GM12878 (cell line): ENCODE results near the gene RGP1. TPM values are rescaled to one million over a fixed set of nuclear protein-coding genes. Genes with fewer than 3 reads are reported as not detected.

Source experiments
- ATAC-seq: fragments of 200-7000 bp; cut with Tn5 transposase; 3 replicates; pipeline ENCODE4 v1.9.1; 2020; ENCODE audit warnings: mild to moderate bottlenecking, moderate library complexity
- BruUV-seq: library from RNA; stranded (reverse); fragments of 400-500 nt; replicated peaks from 2 replicates; lab custom pipeline; 2021; lab: Mats Ljungman, UMichigan
- CTCF ChIA-PET: fragments of 300-600 bp; sonication (Branson Sonifier 250); formaldehyde crosslinking; extraction: SDS; loops from one replicate; lab custom pipeline; 2021; ENCODE audit warnings: inconsistent platforms; lab: Yijun Ruan, JAX
- POLR2A ChIA-PET: fragments of 350-600 bp; formaldehyde crosslinking; extraction: SDS; loops from one replicate; lab custom pipeline; 2021; ENCODE audit warnings: inconsistent platforms; lab: Charles Lee
- RAD21 ChIA-PET: fragments of 300-600 bp; sonication (Branson Sonifier 250); formaldehyde crosslinking; loops from one replicate; lab custom pipeline; 2023; ENCODE audit warnings: antibody characterized with exemption; ENCODE audit not compliant: unreplicated experiment; lab: Charles Lee
- SMC1A ChIA-PET: fragments of 300-600 bp; sonication (Branson Sonifier 250); formaldehyde crosslinking; loops from one replicate; lab custom pipeline; 2023; ENCODE audit not compliant: unreplicated experiment, uncharacterized antibody; lab: Charles Lee
- DNase-seq: peaks from one replicate; pipeline ENCODE4 v3.0.0-alpha.2; 2011; ENCODE audit warnings: low read depth, low spot score
- FAIRE-seq: peaks from 3 replicates; lab custom pipeline; 2011; peaks lifted over from hg19 to GRCh38; lab: Jason Lieb, UNC
- H2AFZ ChIP-seq: 2 replicates; pipeline ENCODE4 v1.6.0; 2011; ENCODE audit warnings: low read depth, low read length, control low read depth; ENCODE audit not compliant: control insufficient read depth
- H3K27ac ChIP-seq: 2 replicates; pipeline ENCODE4 v1.5.1; 2011; ENCODE audit warnings: control low read depth; ENCODE audit not compliant: control insufficient read depth, insufficient read depth
- H3K27me3 ChIP-seq, 2 experiments: replicated peaks in 1 of 2; 2 replicates each; pipeline versions ENCODE4 v1.6.0 to v1.6.1; 2011; ENCODE audit warnings: low read length in 1 of 2; ENCODE audit not compliant: control insufficient read depth in 2 of 2, insufficient read depth in 2 of 2
- H3K36me3 ChIP-seq, 2 experiments: 2 replicates each; pipeline ENCODE4 v1.5.1; 2011; ENCODE audit warnings: low read length in 1 of 2; ENCODE audit not compliant: control insufficient read depth in 2 of 2, insufficient read depth in 2 of 2
- H3K4me1 ChIP-seq: 2 replicates; pipeline ENCODE4 v1.6.1; 2011; ENCODE audit warnings: mild to moderate bottlenecking, low read length, moderate library complexity, mixed read lengths; ENCODE audit not compliant: control insufficient read depth, insufficient read depth
- H3K4me2 ChIP-seq: 2 replicates; pipeline ENCODE4 v1.6.0; 2011; ENCODE audit warnings: control low read depth; ENCODE audit not compliant: control insufficient read depth, insufficient read depth
- H3K4me3 ChIP-seq: fragments of 200-600 bp; sonication (generic); 2 replicates; pipeline ENCODE4 v1.5.1; 2016
- H3K79me2 ChIP-seq: 2 replicates; pipeline ENCODE4 v1.6.0; 2011; ENCODE audit warnings: low read length; ENCODE audit not compliant: control insufficient read depth, insufficient read depth
- H3K9ac ChIP-seq: 2 replicates; pipeline ENCODE4 v1.8.0; 2011; ENCODE audit warnings: low read length, control low read depth, mixed read lengths; ENCODE audit not compliant: control insufficient read depth, insufficient read depth
- H3K9me3 ChIP-seq: replicated peaks from 3 replicates; pipeline ENCODE4 v1.5.1; 2011; ENCODE audit warnings: mild to moderate bottlenecking, low read length; ENCODE audit not compliant: control insufficient read depth, insufficient read depth
- H4K20me1 ChIP-seq: 2 replicates; pipeline ENCODE4 v1.6.0; 2011; ENCODE audit not compliant: control insufficient read depth, insufficient read depth
- CUX1 ChIP-seq: IDR thresholded peaks from 2 replicates; pipeline ENCODE4 v1.6.1; 2012; ENCODE audit warnings: improper control_type of control experiment, low read depth, low read length; ENCODE audit not compliant: insufficient replicate concordance
- E2F4 ChIP-seq: IDR thresholded peaks from 2 replicates; pipeline ENCODE4 v1.6.1; 2012; ENCODE audit warnings: low read depth, low read length, improper control_type of control experiment
- EED ChIP-seq: sonication (generic); IDR thresholded peaks from 2 replicates; pipeline ENCODE4 v1.6.1; 2016; ENCODE audit warnings: antibody characterized with exemption, low read depth
- ETV6 ChIP-seq, 2 experiments: fragments of 450-650 bp in 1 of 2; IDR thresholded peaks in 1 of 2; conservative IDR thresholded peaks in 1 of 2; 2 replicates each; pipeline ENCODE4 v1.6.1; 2014; ENCODE audit warnings: antibody characterized with exemption in 1 of 2, borderline replicate concordance in 1 of 2, low read depth in 1 of 2, mild to moderate bottlenecking in 1 of 2, moderate library complexity in 1 of 2
- NKRF ChIP-seq: fragments of 450-650 bp; conservative IDR thresholded peaks from 2 replicates; pipeline ENCODE4 v1.6.1; 2017; ENCODE audit warnings: mild to moderate bottlenecking, moderate library complexity
- SRF ChIP-seq, 2 experiments: IDR thresholded peaks; 2 replicates each; pipeline ENCODE4 v1.6.1; 2011; ENCODE audit warnings: low read depth in 2 of 2, low read length in 2 of 2, mild to moderate bottlenecking in 1 of 2, moderate library complexity in 1 of 2
- USF1 ChIP-seq: IDR thresholded peaks from 2 replicates; pipeline ENCODE4 v1.6.1; 2011; ENCODE audit warnings: borderline replicate concordance, low read depth, mild to moderate bottlenecking, moderate library complexity, mixed read lengths, low read length; ENCODE audit not compliant: insufficient read depth; ENCODE audit errors: extremely low read length
- WRNIP1 ChIP-seq: IDR thresholded peaks from 2 replicates; pipeline ENCODE4 v1.6.1; 2011; ENCODE audit warnings: low read depth, low read length, improper control_type of control experiment, borderline replicate concordance
- WGBS: methylation state at CpG from one replicate; pipeline ENCODE4 v1.1.6; 2016; ENCODE audit warnings: low lambda C conversion rate; ENCODE audit not compliant: insufficient replicate concordance, insufficient coverage; ENCODE audit errors: missing lambda C conversion rate; 5-methylcytosine and 5-hydroxymethylcytosine counted together
- in situ Hi-C: fragments of 300-500 bp; cut with MboI; formaldehyde crosslinking; loops from 9 replicates; pipeline ENCODE4 v1.14.3; 2018; ENCODE audit warnings: mixed read lengths
- intact Hi-C: fragments of 100-400 bp; cut with micrococcal nuclease; formaldehyde crosslinking; loops from one replicate; pipeline ENCODE4 v1.14.2; 2022; ENCODE audit not compliant: unreplicated experiment
- polyA plus RNA-seq, 11 experiments: library from polyadenylated mRNA; depleted of rRNA in 4 of 11; unstranded in 6 of 11; stranded (reverse) in 5 of 11; fragments of >200 nt; fragmentation: Nextera tagmentation in 4 of 11; fragmentation: Illumina TruSeq in 1 of 11; extraction: Ambion mirVana in 4 of 11; extraction: Trizol in 1 of 11; gene quantifications; 1 replicate in 1 of 11; 2 replicates in 10 of 11; pipeline versions ENCODE4 v1.2.1 to v1.2.3, GENCODE V29; 2011 to 2016; ENCODE audit warnings: inconsistent platforms in 2 of 11, missing spikeins in 2 of 11, low read depth in 1 of 11
- total RNA-seq, 4 experiments: library from RNA; depleted of rRNA in 3 of 4; stranded (reverse); fragments of >200 nt in 3 of 4; fragmentation: Illumina TruSeq in 1 of 4; extraction: Trizol in 1 of 4; gene quantifications; 2 replicates each; pipeline versions ENCODE4 v1.2.1 to v1.2.3, GENCODE V29; 2013 to 2021

Gene RGP1
- total and polyA plus RNA-seq, 10 of the 15 experiments (the other 5 are each of a cell fraction or from before 2014, with no cell fraction given): 0.44 to 14.9 (median 7.4) TPM

- ChIA-PET POLR2A (interaction anchor here (1.1 to 1.4 kb wide), 3 partner anchors 11 to 19 kb away, joined by 3 to 4 read pairs (median 4); no protein-coding TSS in a partner anchor), SMC1A (interaction anchor here (1.0 kb wide), 1 partner anchor 14 kb away, joined by 3 read pairs; no protein-coding TSS in a partner anchor), RAD21 (no interaction called here), CTCF (interaction anchor here (4.1 to 5.8 kb wide), 2 partner anchors 11 to 19 kb away, joined by 33 to 39 read pairs; no protein-coding TSS in a partner anchor)
- Histone ChIP-seq H3K9ac (no peak overlapping the region), H3K9me3 (no peaks in the 10 kb centered on the region), H3K4me2 (no peak overlapping the region), H3K27me3 (no peaks in the 10 kb centered on the region), H4K20me1 (no peaks in the 10 kb centered on the region), H3K27ac (no peak overlapping the region), H3K79me2 (no peaks in the 10 kb centered on the region), H3K4me3 (no peak overlapping the region), H3K36me3 (peaks cover 56 to 68% of the 10 kb centered on the region in 2 experiments), H3K4me1 (peaks cover 14% of the 10 kb centered on the region), H2AFZ (no peak overlapping the region)
- intact Hi-C loops: no loop called here
- 93% methylated on average over 4 of the region's 4 CpGs for WGBS
- ATAC-seq (no peak), FAIRE-seq (no peak), DNase-seq (no peak)
- no TSS peak for BruUV-seq
- TF ChIP-seq CUX1: no peak
- TF ChIP-seq SRF (IDR thresholded peaks at IDR 0.05; ENCODE audit: low read depth in 2 of 2, low read length in 2 of 2): no peak
- no peak for TF ChIP-seq USF1
- no peak for TF ChIP-seq NKRF
- no peak for TF ChIP-seq E2F4
- TF ChIP-seq ETV6 (conservative IDR thresholded peaks at IDR 0.05 in 1 of 2, IDR thresholded peaks at IDR 0.05 in 1 of 2; ENCODE audit: borderline replicate concordance in 1 of 2, low read depth in 1 of 2): no peak
- TF ChIP-seq EED: no peak
- no peak for TF ChIP-seq WRNIP1
- in situ Hi-C loops: no loop called here
These were observed 40.9 kb upstream of the RGP1 start for GRCh38 chr9:35708146-35708545.
